Cerebellar nuclear complex (tissue), 1 donor: ENCODE measurements around the gene UPK2.
"Not testable (repeated sequence)": the region's sequence is repeated elsewhere in the genome, so short reads cannot be mapped to it uniquely, and the experiment has no call there.

Experiments used
- DNase-seq, 2 experiments: peaks; one replicate each; lab custom pipeline; 2025; lab: John Stamatoyannopoulos, UW

The UPK2 gene

GRCh38 chr11:118938491-118939403, 17.4 kb upstream of the UPK2 start:
- DNase-seq: no peak

- DNase-seq: no peak
Measured at GRCh38 chr11:118939404-118939915, 16.6 kb upstream of the UPK2 start.

- no peak for DNase-seq
Measured at GRCh38 chr11:118939953-118940598, 16.0 kb upstream of the UPK2 start.

- DNase-seq: no peak
Measured at GRCh38 chr11:118947091-118947490, 9.0 kb upstream of the UPK2 start.

GRCh38 chr11:118948000-118948399, 8.1 kb upstream of the UPK2 start:
- no peak for DNase-seq

GRCh38 chr11:118953265-118953664, 2.8 kb upstream of the UPK2 start:
- DNase-seq: peak; percentile 17 to 43

- not testable (repeated sequence) for DNase-seq
Measured at GRCh38 chr11:118953976-118954375, 2.1 kb upstream of the UPK2 start.

GRCh38 chr11:118956847-118957469, 860 bp downstream of the UPK2 start:
- DNase-seq: no peak

- DNase-seq: no peak
Measured at GRCh38 chr11:118957549-118957948, 1.5 kb downstream of the UPK2 start.

GRCh38 chr11:118957968-118958367, 1.9 kb downstream of the UPK2 start:
- no peak for DNase-seq

- no peak for DNase-seq
Measured at GRCh38 chr11:118958577-118958976, 2.5 kb downstream of the UPK2 start.

- DNase-seq: no peak
Measured at GRCh38 chr11:118961189-118961588, 5.1 kb downstream of the UPK2 start.

GRCh38 chr11:118961591-118961990, 5.5 kb downstream of the UPK2 start:
- no peak for DNase-seq

GRCh38 chr11:118969508-118969907, 13.4 kb downstream of the UPK2 start:
- not testable (repeated sequence) for DNase-seq

- DNase-seq: no peak
Measured at GRCh38 chr11:118971646-118972045, 15.5 kb downstream of the UPK2 start, which contains the start of gene FOXR1. Gene FOXR1 (plus strand): TSS chr11:118971761. CDS start chr11:118971932, 171 bp downstream.

GRCh38 chr11:118973985-118974384, 17.9 kb downstream of the UPK2 start:
- DNase-seq: no peak

- DNase-seq: no peak
Measured at GRCh38 chr11:118975771-118976709, 19.9 kb downstream of the UPK2 start.

GRCh38 chr11:118979434-118979833, 23.3 kb downstream of the UPK2 start:
- DNase-seq: no peak

- no peak for DNase-seq
Measured at GRCh38 chr11:118980191-118980881, 24.2 kb downstream of the UPK2 start.

GRCh38 chr11:118984337-118984736, 28.2 kb downstream of the UPK2 start:
- not testable (repeated sequence) for DNase-seq

- DNase-seq: no peak
Measured at GRCh38 chr11:118984825-118985224, 28.7 kb downstream of the UPK2 start.
